HL-60 (cell line): Measurements from ENCODE around the gene WDR4.

Experiments
- DNase-seq, 2 experiments: peaks; one replicate each; pipeline ENCODE4 v3.0.0-alpha.2; 2010 to 2020; ENCODE audit warnings: low read depth in 1 of 2, low spot score in 1 of 2
- H3K27ac ChIP-seq: fragments of 250-450 bp; sonication (Bioruptor Pico); replicated peaks from 2 replicates; pipeline ENCODE4 v1.5.1; 2020; ENCODE audit warnings: mild to moderate bottlenecking, moderate library complexity
- H3K27me3 ChIP-seq: fragments of 250-450 bp; sonication (Bioruptor Pico); 2 replicates; pipeline ENCODE4 v1.5.1; 2021; ENCODE audit warnings: mild to moderate bottlenecking, moderate library complexity; ENCODE audit not compliant: insufficient read depth, poor library complexity, severe bottlenecking
- H3K4me3 ChIP-seq: replicated peaks from 2 replicates; pipeline ENCODE4 v1.5.1; 2011; ENCODE audit warnings: mild to moderate bottlenecking, control low read depth, low read length; ENCODE audit not compliant: insufficient read depth
- GABPA ChIP-seq: IDR thresholded peaks from 2 replicates; pipeline ENCODE4 v1.6.1; 2012; ENCODE audit warnings: low read depth
- POLR2AphosphoS5 ChIP-seq: IDR thresholded peaks from 2 replicates; pipeline ENCODE4 v1.6.1; 2012; ENCODE audit warnings: low read depth
- SPI1 ChIP-seq: IDR thresholded peaks from 2 replicates; pipeline ENCODE4 v1.6.1; 2012; ENCODE audit warnings: low read depth, mild to moderate bottlenecking, borderline replicate concordance
- TF ChIP-seq, protein P1 (sequence below): IDR thresholded peaks from 2 replicates; pipeline ENCODE4 v1.6.1; 2012; ENCODE audit warnings: low read depth; ENCODE audit not compliant: insufficient replicate concordance
- TF ChIP-seq, protein P2 (sequence below): IDR thresholded peaks from one replicate; pipeline ENCODE4 v1.5.1; 2011; ENCODE audit warnings: low read length, control low read depth, inconsistent platforms; ENCODE audit not compliant: insufficient read depth

WDR4 gene

DNA sequence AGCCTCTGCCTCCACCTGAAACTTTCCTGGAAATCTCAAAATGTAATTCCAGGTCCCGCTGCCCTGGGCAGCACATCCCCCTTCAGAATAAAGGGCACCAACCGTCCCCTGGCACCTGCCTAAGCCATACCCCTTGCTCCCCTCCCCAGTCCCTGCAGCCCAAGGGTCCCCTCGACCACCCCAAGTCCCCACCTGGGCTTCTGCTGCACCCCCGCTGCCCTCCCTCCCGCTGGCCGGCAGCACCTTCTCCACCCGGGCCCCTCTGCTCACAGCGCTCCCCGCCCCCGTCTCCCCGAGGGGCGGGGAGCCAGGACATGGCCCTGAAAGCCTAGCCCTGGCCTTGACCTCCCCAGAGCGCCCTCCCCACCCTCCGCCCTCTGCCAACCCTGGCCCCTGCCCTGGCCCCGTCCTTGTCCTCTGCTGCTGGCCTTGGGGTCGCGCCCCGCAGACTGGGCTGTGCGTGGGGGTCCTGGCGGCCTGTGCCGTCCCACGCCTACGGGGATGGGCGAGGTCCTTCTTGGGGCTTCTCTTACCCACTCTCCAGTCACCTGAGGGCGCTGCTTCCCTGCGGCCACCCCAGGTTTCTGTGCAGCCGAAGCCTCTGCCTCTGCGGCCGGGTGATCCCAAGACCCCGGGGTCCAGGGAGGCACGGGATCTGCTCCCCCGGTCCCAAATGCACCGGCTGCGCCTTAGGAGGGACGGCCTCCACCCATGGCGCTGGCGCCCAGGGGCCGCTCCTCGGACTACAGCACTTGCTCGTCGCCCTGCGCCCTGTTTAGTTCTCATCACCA, 41.7 kb downstream of the WDR4 start:
- TF ChIP-seq, protein P1, sequence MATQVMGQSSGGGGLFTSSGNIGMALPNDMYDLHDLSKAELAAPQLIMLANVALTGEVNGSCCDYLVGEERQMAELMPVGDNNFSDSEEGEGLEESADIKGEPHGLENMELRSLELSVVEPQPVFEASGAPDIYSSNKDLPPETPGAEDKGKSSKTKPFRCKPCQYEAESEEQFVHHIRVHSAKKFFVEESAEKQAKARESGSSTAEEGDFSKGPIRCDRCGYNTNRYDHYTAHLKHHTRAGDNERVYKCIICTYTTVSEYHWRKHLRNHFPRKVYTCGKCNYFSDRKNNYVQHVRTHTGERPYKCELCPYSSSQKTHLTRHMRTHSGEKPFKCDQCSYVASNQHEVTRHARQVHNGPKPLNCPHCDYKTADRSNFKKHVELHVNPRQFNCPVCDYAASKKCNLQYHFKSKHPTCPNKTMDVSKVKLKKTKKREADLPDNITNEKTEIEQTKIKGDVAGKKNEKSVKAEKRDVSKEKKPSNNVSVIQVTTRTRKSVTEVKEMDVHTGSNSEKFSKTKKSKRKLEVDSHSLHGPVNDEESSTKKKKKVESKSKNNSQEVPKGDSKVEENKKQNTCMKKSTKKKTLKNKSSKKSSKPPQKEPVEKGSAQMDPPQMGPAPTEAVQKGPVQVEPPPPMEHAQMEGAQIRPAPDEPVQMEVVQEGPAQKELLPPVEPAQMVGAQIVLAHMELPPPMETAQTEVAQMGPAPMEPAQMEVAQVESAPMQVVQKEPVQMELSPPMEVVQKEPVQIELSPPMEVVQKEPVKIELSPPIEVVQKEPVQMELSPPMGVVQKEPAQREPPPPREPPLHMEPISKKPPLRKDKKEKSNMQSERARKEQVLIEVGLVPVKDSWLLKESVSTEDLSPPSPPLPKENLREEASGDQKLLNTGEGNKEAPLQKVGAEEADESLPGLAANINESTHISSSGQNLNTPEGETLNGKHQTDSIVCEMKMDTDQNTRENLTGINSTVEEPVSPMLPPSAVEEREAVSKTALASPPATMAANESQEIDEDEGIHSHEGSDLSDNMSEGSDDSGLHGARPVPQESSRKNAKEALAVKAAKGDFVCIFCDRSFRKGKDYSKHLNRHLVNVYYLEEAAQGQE: no peak
- TF ChIP-seq, protein P2, sequence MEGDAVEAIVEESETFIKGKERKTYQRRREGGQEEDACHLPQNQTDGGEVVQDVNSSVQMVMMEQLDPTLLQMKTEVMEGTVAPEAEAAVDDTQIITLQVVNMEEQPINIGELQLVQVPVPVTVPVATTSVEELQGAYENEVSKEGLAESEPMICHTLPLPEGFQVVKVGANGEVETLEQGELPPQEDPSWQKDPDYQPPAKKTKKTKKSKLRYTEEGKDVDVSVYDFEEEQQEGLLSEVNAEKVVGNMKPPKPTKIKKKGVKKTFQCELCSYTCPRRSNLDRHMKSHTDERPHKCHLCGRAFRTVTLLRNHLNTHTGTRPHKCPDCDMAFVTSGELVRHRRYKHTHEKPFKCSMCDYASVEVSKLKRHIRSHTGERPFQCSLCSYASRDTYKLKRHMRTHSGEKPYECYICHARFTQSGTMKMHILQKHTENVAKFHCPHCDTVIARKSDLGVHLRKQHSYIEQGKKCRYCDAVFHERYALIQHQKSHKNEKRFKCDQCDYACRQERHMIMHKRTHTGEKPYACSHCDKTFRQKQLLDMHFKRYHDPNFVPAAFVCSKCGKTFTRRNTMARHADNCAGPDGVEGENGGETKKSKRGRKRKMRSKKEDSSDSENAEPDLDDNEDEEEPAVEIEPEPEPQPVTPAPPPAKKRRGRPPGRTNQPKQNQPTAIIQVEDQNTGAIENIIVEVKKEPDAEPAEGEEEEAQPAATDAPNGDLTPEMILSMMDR: no peak
- no peak; the same call in 1 of the 2 replicates for TF ChIP-seq POLR2AphosphoS5
- Histone ChIP-seq H3K27me3 (no peaks in the 10 kb centered on the region), H3K4me3 (no peak overlapping the region), H3K27ac (no peak overlapping the region)
- no peak for DNase-seq

DNA sequence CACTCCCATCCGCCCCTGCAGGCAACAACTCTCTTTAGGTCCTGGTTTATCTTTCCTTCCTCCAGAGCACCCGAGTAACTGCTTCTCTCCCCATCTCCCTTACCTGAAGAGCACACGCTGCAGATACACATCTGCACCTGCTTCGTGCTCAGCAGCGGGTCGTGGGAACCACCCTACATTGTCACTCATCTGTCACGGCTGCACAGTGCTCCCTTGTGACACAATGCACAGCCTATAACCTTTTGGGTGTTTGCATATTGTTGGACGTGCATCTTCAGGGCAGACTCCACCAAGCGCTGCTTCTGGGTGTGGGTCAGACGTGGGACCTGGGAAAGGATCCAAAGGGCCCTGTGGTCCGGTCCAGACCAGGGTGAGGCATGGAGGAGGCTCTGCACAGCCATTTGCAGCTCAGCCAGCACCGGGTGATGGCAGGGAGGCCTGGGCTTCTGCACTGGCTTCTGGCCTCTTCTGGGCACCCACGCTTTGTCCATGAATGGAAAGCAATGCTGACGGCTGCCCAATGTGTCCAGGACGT, 42.5 kb downstream of the WDR4 start:
- TF ChIP-seq SPI1 (no peak), POLR2AphosphoS5 (no peak; the same call in none of the 2 replicates), GABPA (no peak)
- TF ChIP-seq, protein P2: no peak
- TF ChIP-seq, protein P1: no peak

DNA sequence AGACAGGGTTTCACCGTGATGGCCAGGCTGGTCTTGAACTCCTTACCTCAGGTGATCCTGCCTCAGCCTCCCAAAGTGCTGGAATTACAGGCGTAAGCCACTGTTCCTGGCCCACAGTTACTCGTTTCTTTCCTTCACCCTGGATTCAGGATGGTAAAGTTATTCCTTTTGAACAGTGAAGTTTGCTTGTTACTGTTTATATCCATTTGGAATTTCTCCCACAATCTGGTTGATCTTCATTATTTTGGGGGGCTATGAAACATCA, 43.0 kb downstream of the WDR4 start:
- no peak overlapping the region for H3K4me3 ChIP-seq

More for the DNA sequence above, 42.5 kb downstream of the WDR4 start:
- no peak overlapping the region for H3K27ac ChIP-seq
- H3K27me3 ChIP-seq: no peaks in the 10 kb centered on the region
- no peak for DNase-seq
- no peak overlapping the region for H3K4me3 ChIP-seq

More for the DNA sequence above, 43.0 kb downstream of the WDR4 start:
- H3K27me3 ChIP-seq: no peaks in the 10 kb centered on the region
- no peak for DNase-seq
- TF ChIP-seq, protein P1: no peak
- no peak for TF ChIP-seq GABPA
- TF ChIP-seq, protein P2: no peak
- TF ChIP-seq POLR2AphosphoS5: no peak
- no peak for TF ChIP-seq SPI1
- no peak overlapping the region for H3K27ac ChIP-seq
